IPS-20b (cell line): ENCODE measurements around the gene ITPRIPL2.
A peak's percentile ranks its signal among the peaks of the same experiment; 100 is the strongest.

Source experiments
- H3K27ac ChIP-seq: one replicate; pipeline ENCODE4 v1.5.1; 2013; ENCODE audit warnings: low read length
- H3K27me3 ChIP-seq: 2 replicates; pipeline ENCODE4 v1.6.1; 2013; ENCODE audit warnings: mild to moderate bottlenecking, low read length, inconsistent platforms; ENCODE audit not compliant: insufficient read depth
- H3K36me3 ChIP-seq: 2 replicates; pipeline ENCODE4 v1.6.1; 2013; ENCODE audit warnings: low read depth, mild to moderate bottlenecking, inconsistent platforms, low read length, moderate library complexity; ENCODE audit not compliant: insufficient read depth
- H3K4me1 ChIP-seq: 2 replicates; pipeline ENCODE4 v1.6.1; 2013; ENCODE audit warnings: mild to moderate bottlenecking, control low read depth, inconsistent platforms, low read length, moderate library complexity; ENCODE audit not compliant: insufficient read depth
- H3K4me3 ChIP-seq: 2 replicates; pipeline ENCODE4 v1.5.1; 2013; ENCODE audit warnings: mild to moderate bottlenecking, low read length, inconsistent platforms
- H3K9ac ChIP-seq: 2 replicates; pipeline ENCODE4 v1.6.1; 2013; ENCODE audit warnings: low read depth, mild to moderate bottlenecking, inconsistent platforms, low read length, moderate library complexity
- H3K9me3 ChIP-seq: 2 replicates; pipeline ENCODE4 v1.6.1; 2013; ENCODE audit warnings: mild to moderate bottlenecking, low read depth, low read length, inconsistent platforms; ENCODE audit not compliant: insufficient read depth

The ITPRIPL2 gene

GRCh38 chr16:19084139-19084538 lies 29.6 kb upstream of the ITPRIPL2 start:
- Histone ChIP-seq H3K4me3 (no peak overlapping the region), H3K36me3 (peaks cover 24% of the 10 kb centered on the region; the same call in 1 of the 2 replicates), H3K9me3 (peaks cover 16% of the 10 kb centered on the region), H3K27ac (no peak overlapping the region), H3K27me3 (peaks cover 19% of the 10 kb centered on the region), H3K4me1 (no peaks in the 10 kb centered on the region), H3K9ac (no peak overlapping the region)

- Histone ChIP-seq H3K9ac (no peak overlapping the region), H3K36me3 (peaks cover 17% of the 10 kb centered on the region; the same call in 1 of the 2 replicates), H3K27me3 (peaks cover 19% of the 10 kb centered on the region), H3K9me3 (peaks cover 12% of the 10 kb centered on the region), H3K4me3 (no peak overlapping the region), H3K27ac (no peak overlapping the region), H3K4me1 (no peaks in the 10 kb centered on the region)
Observed at GRCh38 chr16:19084879-19085278, 28.9 kb upstream of the ITPRIPL2 start.

- peaks cover 6% of the 10 kb centered on the region for H3K9me3 ChIP-seq
- H3K4me1 ChIP-seq = no peaks in the 10 kb centered on the region
- H3K27me3 ChIP-seq = peaks cover 19% of the 10 kb centered on the region
- H3K4me3 ChIP-seq = no peak overlapping the region; the same call in 1 of the 2 replicates
- H3K9ac ChIP-seq = no peak overlapping the region
- H3K27ac ChIP-seq = no peak overlapping the region
- H3K36me3 ChIP-seq = peaks cover 11% of the 10 kb centered on the region; the same call in 1 of the 2 replicates
Observed at GRCh38 chr16:19085679-19086200, 28.0 kb upstream of the ITPRIPL2 start.

- Histone ChIP-seq H3K9me3 (no peaks in the 10 kb centered on the region), H3K27me3 (peaks cover 19% of the 10 kb centered on the region), H3K9ac (no peak overlapping the region; the same call in 1 of the 2 replicates), H3K36me3 (peaks cover 3% of the 10 kb centered on the region; the same call in 1 of the 2 replicates), H3K27ac (no peak overlapping the region), H3K4me1 (no peaks in the 10 kb centered on the region), H3K4me3 (peak overlapping the region; percentile 53; the same call in 1 of the 2 replicates)
Observed at GRCh38 chr16:19086322-19087199, 27.2 kb upstream of the ITPRIPL2 start.

- H3K27me3 ChIP-seq = peaks cover 19% of the 10 kb centered on the region
- H3K9me3 ChIP-seq = no peaks in the 10 kb centered on the region
- no peak overlapping the region for H3K4me3 ChIP-seq
- H3K36me3 ChIP-seq = no peaks in the 10 kb centered on the region
- no peak overlapping the region for H3K27ac ChIP-seq
- H3K9ac ChIP-seq = no peak overlapping the region
- no peaks in the 10 kb centered on the region for H3K4me1 ChIP-seq
Observed at GRCh38 chr16:19088341-19088916, 25.3 kb upstream of the ITPRIPL2 start.

GRCh38 chr16:19089410-19089955 lies 24.3 kb upstream of the ITPRIPL2 start:
- no peaks in the 10 kb centered on the region for H3K36me3 ChIP-seq
- H3K27ac ChIP-seq = no peak overlapping the region
- no peak overlapping the region for H3K9ac ChIP-seq
- no peaks in the 10 kb centered on the region for H3K9me3 ChIP-seq
- no peak overlapping the region for H3K4me3 ChIP-seq
- H3K27me3 ChIP-seq = peaks cover 19% of the 10 kb centered on the region
- H3K4me1 ChIP-seq = no peaks in the 10 kb centered on the region

- Histone ChIP-seq H3K4me3 (no peak overlapping the region), H3K27me3 (peaks cover 5% of the 10 kb centered on the region), H3K9ac (no peak overlapping the region), H3K27ac (no peak overlapping the region), H3K9me3 (no peaks in the 10 kb centered on the region), H3K4me1 (no peaks in the 10 kb centered on the region), H3K36me3 (no peaks in the 10 kb centered on the region)
Observed at GRCh38 chr16:19090916-19091315, 22.8 kb upstream of the ITPRIPL2 start.

- Histone ChIP-seq H3K9ac (no peak overlapping the region), H3K27ac (no peak overlapping the region), H3K4me3 (no peak overlapping the region), H3K27me3 (no peaks in the 10 kb centered on the region), H3K4me1 (no peaks in the 10 kb centered on the region), H3K36me3 (no peaks in the 10 kb centered on the region), H3K9me3 (no peaks in the 10 kb centered on the region; the same call in 1 of the 2 replicates)
Observed at GRCh38 chr16:19092653-19093410, 20.9 kb upstream of the ITPRIPL2 start.

GRCh38 chr16:19093631-19094541 lies 19.9 kb upstream of the ITPRIPL2 start:
- Histone ChIP-seq H3K4me1 (no peaks in the 10 kb centered on the region), H3K36me3 (no peaks in the 10 kb centered on the region), H3K9me3 (peaks cover 6% of the 10 kb centered on the region; the same call in 1 of the 2 replicates), H3K9ac (no peak overlapping the region), H3K4me3 (no peak overlapping the region), H3K27ac (no peak overlapping the region), H3K27me3 (no peaks in the 10 kb centered on the region)

GRCh38 chr16:19094542-19095365 lies 19.0 kb upstream of the ITPRIPL2 start:
- H3K4me1 ChIP-seq = no peaks in the 10 kb centered on the region

More at GRCh38 chr16:19094542-19095365, 19.0 kb upstream of the ITPRIPL2 start:
- no peak overlapping the region for H3K27ac ChIP-seq
- H3K9ac ChIP-seq = no peak overlapping the region
- H3K36me3 ChIP-seq = no peaks in the 10 kb centered on the region
- peaks cover 6% of the 10 kb centered on the region; the same call in 1 of the 2 replicates for H3K9me3 ChIP-seq
- H3K4me3 ChIP-seq = no peak overlapping the region
- no peaks in the 10 kb centered on the region for H3K27me3 ChIP-seq
